Measurements from ENCODE around the gene TMEM63C. TPM values are rescaled to one million over a fixed set of nuclear protein-coding genes. Genes with fewer than 3 reads are reported as not detected.

TMEM63C gene
- total and polyA plus RNA-seq, 2 experiments from 2014 or later, result 4.9 to 9.7 TPM

- Histone ChIP-seq H3K36me3 (replicated peaks; ENCODE audit: insufficient read depth, low read depth) (no peaks in the 10 kb centered on the region), H3K9me3 (ENCODE audit: low read depth) (no peaks in the 10 kb centered on the region), H3K4me3 (no peak overlapping the region), H3K4me2 (peak overlapping the region; percentile 43), H3K27ac (peak overlapping the region; percentile 31), H3K4me1 (ENCODE audit: insufficient read depth) (peaks cover 9% of the 10 kb centered on the region), H2AFZ (no peak overlapping the region), H3K79me2 (no peaks in the 10 kb centered on the region), H4K20me1 (ENCODE audit: insufficient read depth, poor library complexity, severe bottlenecking) (no peaks in the 10 kb centered on the region), H3K27me3 (no peaks in the 10 kb centered on the region), H3K9me2 (replicated peaks; ENCODE audit: insufficient read depth) (no peaks in the 10 kb centered on the region)
- DNase-seq (ENCODE audit: low spot score), result peak; percentile 49
- no peak for TF ChIP-seq CTCF (IDR thresholded peaks at IDR 0.05; ENCODE audit: poor library complexity)
- TF ChIP-seq EZH2phosphoT487 (IDR thresholded peaks at IDR 0.05; ENCODE audit: low read depth, severe bottlenecking, unreplicated experiment), result no peak
- no peak for TF ChIP-seq EZH2 (IDR thresholded peaks at IDR 0.05; ENCODE audit: borderline replicate concordance)
- 36% methylated on average over 6 of the region's 6 CpGs for WGBS (ENCODE audit: low lambda C conversion rate, missing lambda C conversion rate)
Observed at GRCh38 chr14:77204459-77204771, 22.8 kb downstream of the TMEM63C start.

- Histone ChIP-seq H3K9me3 (ENCODE audit: low read depth) (no peaks in the 10 kb centered on the region), H3K4me2 (no peak overlapping the region), H3K27me3 (no peaks in the 10 kb centered on the region), H3K9me2 (replicated peaks; ENCODE audit: insufficient read depth) (no peaks in the 10 kb centered on the region), H3K4me1 (ENCODE audit: insufficient read depth) (peaks cover 9% of the 10 kb centered on the region), H3K4me3 (no peak overlapping the region), H3K36me3 (replicated peaks; ENCODE audit: insufficient read depth, low read depth) (no peaks in the 10 kb centered on the region), H2AFZ (no peak overlapping the region), H4K20me1 (ENCODE audit: insufficient read depth, poor library complexity, severe bottlenecking) (no peaks in the 10 kb centered on the region), H3K79me2 (no peaks in the 10 kb centered on the region), H3K27ac (peak overlapping the region; percentile 12)
- WGBS (ENCODE audit: low lambda C conversion rate, missing lambda C conversion rate), result 100% methylated on average over 1 of the region's 1 CpG
- DNase-seq (ENCODE audit: low spot score), result no peak
- TF ChIP-seq EZH2phosphoT487 (IDR thresholded peaks at IDR 0.05; ENCODE audit: low read depth, severe bottlenecking, unreplicated experiment) (no peak), EZH2 (IDR thresholded peaks at IDR 0.05; ENCODE audit: borderline replicate concordance) (no peak), CTCF (IDR thresholded peaks at IDR 0.05; ENCODE audit: poor library complexity) (no peak)
Observed at GRCh38 chr14:77204907-77205306, 23.3 kb downstream of the TMEM63C start.

- Histone ChIP-seq H3K4me2 (no peak overlapping the region), H3K4me1 (ENCODE audit: insufficient read depth) (peaks cover 9% of the 10 kb centered on the region), H3K9me3 (ENCODE audit: low read depth) (no peaks in the 10 kb centered on the region), H3K9me2 (replicated peaks; ENCODE audit: insufficient read depth) (no peaks in the 10 kb centered on the region), H3K36me3 (replicated peaks; ENCODE audit: insufficient read depth, low read depth) (no peaks in the 10 kb centered on the region), H3K4me3 (no peak overlapping the region), H3K79me2 (no peaks in the 10 kb centered on the region), H2AFZ (no peak overlapping the region), H3K27me3 (no peaks in the 10 kb centered on the region), H4K20me1 (ENCODE audit: insufficient read depth, poor library complexity, severe bottlenecking) (no peaks in the 10 kb centered on the region), H3K27ac (no peak overlapping the region)
- no peak for DNase-seq (ENCODE audit: low spot score)
- WGBS (ENCODE audit: low lambda C conversion rate, missing lambda C conversion rate), result 73% methylated on average over 4 of the region's 4 CpGs
- TF ChIP-seq CTCF (IDR thresholded peaks at IDR 0.05; ENCODE audit: poor library complexity) (no peak), EZH2 (IDR thresholded peaks at IDR 0.05; ENCODE audit: borderline replicate concordance) (no peak), EZH2phosphoT487 (IDR thresholded peaks at IDR 0.05; ENCODE audit: low read depth, severe bottlenecking, unreplicated experiment) (no peak)
Observed at GRCh38 chr14:77205566-77205965, 24.0 kb downstream of the TMEM63C start.

- WGBS (ENCODE audit: low lambda C conversion rate, missing lambda C conversion rate), result 90% methylated on average over 2 of the region's 2 CpGs
- DNase-seq (ENCODE audit: low spot score), result no peak
Observed at GRCh38 chr14:77206261-77206824, 24.7 kb downstream of the TMEM63C start.

More at GRCh38 chr14:77206261-77206824, 24.7 kb downstream of the TMEM63C start:
- Histone ChIP-seq H3K79me2 (no peaks in the 10 kb centered on the region), H3K36me3 (replicated peaks; ENCODE audit: insufficient read depth, low read depth) (no peaks in the 10 kb centered on the region), H3K4me1 (ENCODE audit: insufficient read depth) (peaks cover 9% of the 10 kb centered on the region), H3K27ac (no peak overlapping the region), H2AFZ (no peak overlapping the region), H3K4me2 (no peak overlapping the region), H3K9me2 (replicated peaks; ENCODE audit: insufficient read depth) (no peaks in the 10 kb centered on the region), H4K20me1 (ENCODE audit: insufficient read depth, poor library complexity, severe bottlenecking) (no peaks in the 10 kb centered on the region), H3K9me3 (ENCODE audit: low read depth) (no peaks in the 10 kb centered on the region), H3K4me3 (no peak overlapping the region), H3K27me3 (no peaks in the 10 kb centered on the region)
- no peak for TF ChIP-seq CTCF (IDR thresholded peaks at IDR 0.05; ENCODE audit: poor library complexity)
- TF ChIP-seq EZH2phosphoT487 (IDR thresholded peaks at IDR 0.05; ENCODE audit: low read depth, severe bottlenecking, unreplicated experiment), result no peak
- no peak for TF ChIP-seq EZH2 (IDR thresholded peaks at IDR 0.05; ENCODE audit: borderline replicate concordance)

Data from hepatocyte (in vitro differentiated cells).